ENCODE data around the gene MYOZ2. TPM values are rescaled to one million over a fixed set of nuclear protein-coding genes. Genes with fewer than 3 reads are reported as not detected.

The MYOZ2 gene
- total RNA-seq, 1 donor from 2014 or later, result 0.12 TPM

- no peaks in the 10 kb centered on the region for H3K4me1 Mint-ChIP-seq (ENCODE audit: unreplicated experiment)
- DNase-seq (ENCODE audit: extremely low spot score, unreplicated experiment), result no peak
- H3K27ac Mint-ChIP-seq, result no peak overlapping the region
- H3K4me3 Mint-ChIP-seq, result no peak overlapping the region
- H3K9me3 Mint-ChIP-seq, result no peaks in the 10 kb centered on the region
- no peak for TF ChIP-seq CTCF (conservative IDR thresholded peaks at IDR 0.05)
- H3K27me3 Mint-ChIP-seq, result no peaks in the 10 kb centered on the region
- no peaks in the 10 kb centered on the region for H3K36me3 Mint-ChIP-seq
Observed at GRCh38 chr4:119116021-119116420, 19.6 kb upstream of the MYOZ2 start.

- no peaks in the 10 kb centered on the region for H3K4me1 Mint-ChIP-seq (ENCODE audit: unreplicated experiment)
- H3K36me3 Mint-ChIP-seq, result no peaks in the 10 kb centered on the region
Observed at GRCh38 chr4:119116925-119117900, 18.4 kb upstream of the MYOZ2 start.

GRCh38 chr4:119118397-119118796 is 17.2 kb upstream of the MYOZ2 start:
- Mint-ChIP-seq H3K36me3 (no peaks in the 10 kb centered on the region), H3K27me3 (no peaks in the 10 kb centered on the region), H3K4me3 (no peak overlapping the region), H3K4me1 (ENCODE audit: unreplicated experiment) (no peaks in the 10 kb centered on the region), H3K27ac (no peak overlapping the region), H3K9me3 (no peaks in the 10 kb centered on the region)
- no peak for TF ChIP-seq CTCF (conservative IDR thresholded peaks at IDR 0.05)
- no peak for DNase-seq (ENCODE audit: extremely low spot score, unreplicated experiment)

More at GRCh38 chr4:119116925-119117900, 18.4 kb upstream of the MYOZ2 start:
- no peak overlapping the region for H3K27ac Mint-ChIP-seq
- no peak for TF ChIP-seq CTCF (conservative IDR thresholded peaks at IDR 0.05)
- no peaks in the 10 kb centered on the region for H3K9me3 Mint-ChIP-seq
- DNase-seq (ENCODE audit: extremely low spot score, unreplicated experiment), result no peak
- no peak overlapping the region for H3K4me3 Mint-ChIP-seq
- no peaks in the 10 kb centered on the region for H3K27me3 Mint-ChIP-seq

- Mint-ChIP-seq H3K4me1 (ENCODE audit: unreplicated experiment) (peaks cover 12% of the 10 kb centered on the region), H3K36me3 (no peaks in the 10 kb centered on the region), H3K4me3 (no peak overlapping the region), H3K27me3 (no peaks in the 10 kb centered on the region), H3K27ac (peak overlapping the region; percentile 8), H3K9me3 (peaks cover 5% of the 10 kb centered on the region)
- no peak for DNase-seq (ENCODE audit: extremely low spot score, unreplicated experiment)
- TF ChIP-seq CTCF (conservative IDR thresholded peaks at IDR 0.05), result no peak
Observed at GRCh38 chr4:119124352-119124751, 11.3 kb upstream of the MYOZ2 start.

- peaks cover 17% of the 10 kb centered on the region for H3K4me1 Mint-ChIP-seq (ENCODE audit: unreplicated experiment)
- no peak overlapping the region for H3K4me3 Mint-ChIP-seq
- H3K27ac Mint-ChIP-seq, result no peak overlapping the region
- H3K36me3 Mint-ChIP-seq, result no peaks in the 10 kb centered on the region
- TF ChIP-seq CTCF (conservative IDR thresholded peaks at IDR 0.05), result no peak
- H3K27me3 Mint-ChIP-seq, result no peaks in the 10 kb centered on the region
- no peak for DNase-seq (ENCODE audit: extremely low spot score, unreplicated experiment)
- H3K9me3 Mint-ChIP-seq, result peaks cover 5% of the 10 kb centered on the region
Observed at GRCh38 chr4:119125931-119126330, 9.7 kb upstream of the MYOZ2 start.

Data from type B pancreatic cell (in vitro differentiated cells).